Endothelial cell (in vitro differentiated cells): ENCODE measurements around the gene MEIS1. TPM values are rescaled to one million over a fixed set of nuclear protein-coding genes. Genes with fewer than 3 reads are reported as not detected.
A peak's percentile ranks its signal among the peaks of the same experiment; 100 is the strongest.

ENCODE experiments used
- DNase-seq: peaks from one replicate; pipeline ENCODE4 v3.0.0; 2021; ENCODE audit warnings: low spot score
- H3K27ac Mint-ChIP-seq: one replicate; pipeline ENCODE4 v1.8.0; 2021; ENCODE audit warnings: mixed read lengths, inconsistent platforms; ENCODE audit not compliant: unreplicated experiment
- H3K27me3 Mint-ChIP-seq: one replicate; pipeline ENCODE4 v1.8.0; 2021; ENCODE audit warnings: mild to moderate bottlenecking, moderate library complexity, mixed read lengths, inconsistent platforms; ENCODE audit not compliant: unreplicated experiment
- H3K36me3 Mint-ChIP-seq: one replicate; pipeline ENCODE4 v1.8.0; 2021; ENCODE audit warnings: mild to moderate bottlenecking, low read depth, mixed read lengths, inconsistent platforms; ENCODE audit not compliant: unreplicated experiment
- H3K4me1 Mint-ChIP-seq: one replicate; pipeline ENCODE4 v1.8.0; 2021; ENCODE audit warnings: mild to moderate bottlenecking, mixed read lengths, inconsistent platforms; ENCODE audit not compliant: unreplicated experiment
- H3K4me3 Mint-ChIP-seq: one replicate; pipeline ENCODE4 v1.8.0; 2021; ENCODE audit warnings: mild to moderate bottlenecking, mixed read lengths, inconsistent platforms; ENCODE audit not compliant: unreplicated experiment
- H3K9me3 Mint-ChIP-seq: one replicate; pipeline ENCODE4 v1.8.0; 2021; ENCODE audit warnings: mixed read lengths, inconsistent platforms; ENCODE audit not compliant: unreplicated experiment
- CTCF ChIP-seq: fragments of 200-600 bp; sonication (generic); IDR thresholded peaks from one replicate; pipeline ENCODE4 v1.5.0; 2021; ENCODE audit warnings: antibody characterized with exemption; ENCODE audit not compliant: unreplicated experiment
- total RNA-seq: library from RNA; stranded (reverse); fragmentation: NEBNext Ultra II Directional; extraction: Animal tissue kit (Norgen Biotek cat#: 25700); gene quantifications from one replicate; pipeline ENCODE4 v1.2.1, GENCODE V29; 2021; ENCODE audit not compliant: unreplicated experiment

MEIS1 gene
- total RNA-seq, 1 donor from 2014 or later: 13.3 TPM

- DNase-seq: no peak
- Mint-ChIP-seq H3K4me3 (peak overlapping the region; percentile 65), H3K36me3 (no peaks in the 10 kb centered on the region), H3K27me3 (peaks cover 25% of the 10 kb centered on the region), H3K9me3 (no peaks in the 10 kb centered on the region), H3K27ac (no peak overlapping the region), H3K4me1 (peaks cover 17% of the 10 kb centered on the region)
- TF ChIP-seq CTCF: no peak
Measured at GRCh38 chr2:66578054-66578686, 143.2 kb downstream of the MEIS1 start.

GRCh38 chr2:66578687-66579106, 143.8 kb downstream of the MEIS1 start:
- Mint-ChIP-seq H3K27ac (no peak overlapping the region), H3K4me3 (no peak overlapping the region), H3K9me3 (no peaks in the 10 kb centered on the region), H3K36me3 (no peaks in the 10 kb centered on the region), H3K4me1 (peaks cover 15% of the 10 kb centered on the region), H3K27me3 (peaks cover 25% of the 10 kb centered on the region)
- no peak for TF ChIP-seq CTCF
- no peak for DNase-seq

GRCh38 chr2:66579186-66580126, 144.5 kb downstream of the MEIS1 start:
- peaks cover 15% of the 10 kb centered on the region for H3K4me1 Mint-ChIP-seq
- no peak overlapping the region for H3K4me3 Mint-ChIP-seq
- H3K9me3 Mint-ChIP-seq: no peaks in the 10 kb centered on the region
- no peak overlapping the region for H3K27ac Mint-ChIP-seq
- DNase-seq: no peak
- peaks cover 25% of the 10 kb centered on the region for H3K27me3 Mint-ChIP-seq
- H3K36me3 Mint-ChIP-seq: no peaks in the 10 kb centered on the region
- no peak for TF ChIP-seq CTCF

- Mint-ChIP-seq H3K27me3 (peaks cover 25% of the 10 kb centered on the region), H3K9me3 (no peaks in the 10 kb centered on the region), H3K27ac (no peak overlapping the region), H3K36me3 (no peaks in the 10 kb centered on the region), H3K4me3 (peak overlapping the region; percentile 81), H3K4me1 (peaks cover 15% of the 10 kb centered on the region)
- TF ChIP-seq CTCF: no peak
- no peak for DNase-seq
Measured at GRCh38 chr2:66580166-66581049, 145.5 kb downstream of the MEIS1 start.
